Lower leg skin (tissue), 4 donors: ENCODE data around the gene CLEC2L. TPM values are rescaled to one million over a fixed set of nuclear protein-coding genes. Genes with fewer than 3 reads are reported as not detected.

Experiments
- DNase-seq, 2 donors: peaks; one replicate each; pipeline ENCODE4 v3.0.0-alpha.2; 2019; ENCODE audit warnings: low spot score in 2 of 2
- H3K4me3 ChIP-seq: fragments of 200-600 bp; sonication (generic); 2 replicates; pipeline ENCODE4 v1.5.1; 2017; ENCODE audit warnings: mild to moderate bottlenecking, low read depth; ENCODE audit not compliant: poor library complexity, severe bottlenecking
- POLR2A ChIP-seq, 2 donors: fragments of 450-650 bp; IDR thresholded peaks; one replicate each; pipeline ENCODE4 v1.6.1; 2016 to 2017; ENCODE audit warnings: antibody characterized with exemption in 2 of 2, mild to moderate bottlenecking in 1 of 2, moderate library complexity in 1 of 2
- WGBS, 2 donors: methylation state at CpG; one replicate each; pipeline ENCODE4 v1.1.5; 2018; 5-methylcytosine and 5-hydroxymethylcytosine counted together
- intact Hi-C: fragments of 100-400 bp; cut with DNase I; formaldehyde crosslinking; loops from one replicate; pipeline ENCODE4 v1.15.0; 2023; ENCODE audit warnings: low total_unique reads
- total RNA-seq, 4 donors: library from RNA; depleted of rRNA; stranded (reverse); fragments of >200 nt; gene quantifications; one replicate each; pipeline ENCODE4 v1.1.0, GENCODE V29; 2016
- TF ChIP-seq, protein P1 (sequence below), 3 donors: fragments of 450-650 bp; IDR thresholded peaks; one replicate each; pipeline ENCODE4 v1.5.1; 2016; ENCODE audit warnings: antibody characterized with exemption in 3 of 3, mild to moderate bottlenecking in 3 of 3, moderate library complexity in 2 of 3

The CLEC2L gene
- total RNA-seq, 4 donors from 2014 or later: not detected

DNA sequence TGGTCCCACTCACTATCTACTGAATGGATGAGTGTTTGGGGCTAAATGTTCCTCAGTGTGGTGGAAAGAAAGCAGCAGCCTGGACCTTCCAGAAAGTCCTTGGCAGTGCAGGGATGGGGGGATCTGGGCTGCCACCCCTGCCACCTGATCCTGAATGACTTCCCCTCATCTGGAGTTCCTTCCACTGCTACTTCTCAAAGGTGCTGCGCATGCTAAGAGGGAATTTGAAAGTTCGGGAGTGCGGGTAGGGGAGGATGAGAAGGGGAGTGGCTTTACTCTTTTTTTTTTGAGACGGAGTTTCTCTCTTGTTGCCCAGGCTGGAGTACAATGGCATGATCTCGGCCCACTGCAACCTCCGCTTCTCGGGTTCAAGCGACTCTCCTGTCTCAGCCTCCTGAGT, 41.4 kb upstream of the CLEC2L start:
- WGBS, 2 donors: 68 to 71% methylated on average over 8 of the region's 8 CpGs
- intact Hi-C loops: loop anchor here (10.0 kb wide), 1 partner anchor 47 kb away; no protein-coding TSS in a partner anchor
- TF ChIP-seq, protein P1, sequence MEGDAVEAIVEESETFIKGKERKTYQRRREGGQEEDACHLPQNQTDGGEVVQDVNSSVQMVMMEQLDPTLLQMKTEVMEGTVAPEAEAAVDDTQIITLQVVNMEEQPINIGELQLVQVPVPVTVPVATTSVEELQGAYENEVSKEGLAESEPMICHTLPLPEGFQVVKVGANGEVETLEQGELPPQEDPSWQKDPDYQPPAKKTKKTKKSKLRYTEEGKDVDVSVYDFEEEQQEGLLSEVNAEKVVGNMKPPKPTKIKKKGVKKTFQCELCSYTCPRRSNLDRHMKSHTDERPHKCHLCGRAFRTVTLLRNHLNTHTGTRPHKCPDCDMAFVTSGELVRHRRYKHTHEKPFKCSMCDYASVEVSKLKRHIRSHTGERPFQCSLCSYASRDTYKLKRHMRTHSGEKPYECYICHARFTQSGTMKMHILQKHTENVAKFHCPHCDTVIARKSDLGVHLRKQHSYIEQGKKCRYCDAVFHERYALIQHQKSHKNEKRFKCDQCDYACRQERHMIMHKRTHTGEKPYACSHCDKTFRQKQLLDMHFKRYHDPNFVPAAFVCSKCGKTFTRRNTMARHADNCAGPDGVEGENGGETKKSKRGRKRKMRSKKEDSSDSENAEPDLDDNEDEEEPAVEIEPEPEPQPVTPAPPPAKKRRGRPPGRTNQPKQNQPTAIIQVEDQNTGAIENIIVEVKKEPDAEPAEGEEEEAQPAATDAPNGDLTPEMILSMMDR (IDR thresholded peaks at IDR 0.05): no peak
- no peak for TF ChIP-seq POLR2A (IDR thresholded peaks at IDR 0.05)
- no peak overlapping the region for H3K4me3 ChIP-seq
- DNase-seq: no peak

DNA sequence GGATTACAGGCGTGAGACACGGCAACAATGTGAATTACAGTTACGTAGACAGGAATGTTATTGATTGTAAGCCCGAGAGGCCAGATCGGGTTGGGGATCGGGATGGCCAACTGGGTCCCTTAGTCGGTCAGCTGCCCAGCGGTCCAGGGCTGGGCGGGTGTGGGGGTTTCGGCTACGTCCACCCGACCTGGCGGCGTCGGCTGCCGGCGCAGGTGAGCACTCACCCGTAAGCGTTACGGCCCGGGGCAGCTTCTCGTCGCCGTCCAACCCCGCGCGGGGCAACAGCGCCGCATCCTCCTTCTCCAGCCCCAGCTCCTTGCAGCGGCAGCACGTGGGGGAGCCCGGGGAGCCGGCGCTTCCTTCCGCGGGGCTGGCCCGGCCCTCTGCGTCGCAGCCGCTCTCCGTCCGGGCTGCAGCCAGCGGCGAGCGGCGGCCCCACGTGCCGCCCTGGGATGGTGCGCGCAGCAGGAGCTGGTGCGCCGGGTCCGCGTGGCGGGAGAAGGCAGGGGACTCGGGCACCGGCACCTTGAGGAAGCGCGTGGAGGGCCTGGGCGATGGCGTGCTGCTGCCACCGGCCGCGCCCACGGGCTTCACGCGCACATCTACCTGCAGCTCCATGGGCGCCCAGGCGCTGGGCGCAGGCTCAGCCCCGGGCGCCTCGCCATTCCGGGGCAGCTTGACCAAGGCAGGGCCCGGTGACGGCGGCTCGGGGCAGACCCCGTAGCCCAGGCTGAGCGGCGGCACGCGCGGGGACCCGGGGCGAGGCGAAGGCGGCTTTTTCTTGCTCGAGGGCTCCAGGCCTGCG, 40.6 kb upstream of the CLEC2L start:
- intact Hi-C loops: loop anchor here (10.0 kb wide), 1 partner anchor 48 kb away; no protein-coding TSS in a partner anchor
- no peak for DNase-seq
- TF ChIP-seq POLR2A (IDR thresholded peaks at IDR 0.05): no peak
- TF ChIP-seq, protein P1 (IDR thresholded peaks at IDR 0.05): no peak
- H3K4me3 ChIP-seq: peak overlapping the region; percentile 24
- WGBS, 2 donors: 5 to 11% methylated on average over 16 to 55 of the region's 90 CpGs

DNA sequence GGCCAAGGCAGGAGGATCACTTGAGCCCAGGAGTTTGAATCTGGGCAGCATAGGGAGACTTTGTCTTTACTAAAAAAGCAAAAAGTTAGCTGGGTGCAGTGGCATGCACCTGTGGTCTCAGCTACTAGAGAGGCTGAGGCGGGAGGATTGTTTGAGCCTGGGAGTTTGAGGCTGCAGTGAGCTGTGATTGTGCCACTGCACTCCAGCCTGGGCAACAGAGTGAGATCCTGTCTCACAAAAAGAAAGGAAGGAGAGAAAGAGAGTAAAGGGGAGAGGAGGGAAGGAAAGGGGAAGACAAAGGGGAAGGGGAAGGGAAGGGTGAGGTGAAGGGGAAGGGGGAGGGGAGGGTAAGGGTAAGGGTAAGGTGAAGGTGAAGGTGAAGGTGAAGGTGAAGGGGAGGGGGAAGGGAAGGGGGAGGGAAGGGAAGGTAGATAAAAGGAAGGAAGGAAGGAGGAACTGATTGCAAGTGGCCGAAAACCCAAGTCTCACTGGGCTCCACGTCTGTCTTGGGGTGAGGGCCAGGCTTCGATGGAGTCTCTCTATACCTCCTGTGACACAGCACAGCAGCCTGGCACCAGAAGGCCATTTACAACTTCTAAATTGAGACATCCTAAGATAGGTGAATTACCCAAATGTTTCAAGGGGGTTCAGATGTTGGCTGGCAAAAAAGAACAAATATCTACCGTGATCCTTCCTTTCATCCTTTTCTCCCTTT, 36.0 kb upstream of the CLEC2L start:
- 76 to 82% methylated on average over 5 of the region's 5 CpGs for WGBS, 2 donors
- DNase-seq: no peak
- H3K4me3 ChIP-seq: no peak overlapping the region
- TF ChIP-seq, protein P1 (IDR thresholded peaks at IDR 0.05): no peak
- no peak for TF ChIP-seq POLR2A (IDR thresholded peaks at IDR 0.05)
- intact Hi-C loops: loop anchor here (10.0 kb wide), 1 partner anchor 53 kb away; no protein-coding TSS in a partner anchor

DNA sequence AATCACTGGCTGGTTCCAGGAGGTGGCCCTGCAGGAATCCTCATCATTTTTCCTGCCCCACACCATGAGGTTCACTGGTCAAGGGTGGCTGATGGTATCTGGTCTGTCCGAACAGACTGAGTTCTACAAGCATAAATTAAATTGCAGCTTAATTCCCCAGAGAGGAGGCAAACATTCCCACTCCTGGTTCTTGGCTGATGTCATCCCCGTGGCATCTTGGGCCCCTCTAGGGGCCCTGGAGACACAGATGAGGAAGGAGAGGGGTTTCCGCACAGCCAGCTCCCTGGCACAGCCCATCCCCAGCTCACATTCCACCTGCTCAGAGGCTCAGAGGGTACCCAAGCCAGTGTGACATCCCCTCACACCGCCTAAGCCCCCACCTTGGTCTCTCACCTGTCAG, 34.7 kb upstream of the CLEC2L start:
- WGBS, 2 donors: 69 to 77% methylated on average over 4 of the region's 4 CpGs
- intact Hi-C loops: loop anchor here (10.0 kb wide), 1 partner anchor 54 kb away; no protein-coding TSS in a partner anchor

DNA sequence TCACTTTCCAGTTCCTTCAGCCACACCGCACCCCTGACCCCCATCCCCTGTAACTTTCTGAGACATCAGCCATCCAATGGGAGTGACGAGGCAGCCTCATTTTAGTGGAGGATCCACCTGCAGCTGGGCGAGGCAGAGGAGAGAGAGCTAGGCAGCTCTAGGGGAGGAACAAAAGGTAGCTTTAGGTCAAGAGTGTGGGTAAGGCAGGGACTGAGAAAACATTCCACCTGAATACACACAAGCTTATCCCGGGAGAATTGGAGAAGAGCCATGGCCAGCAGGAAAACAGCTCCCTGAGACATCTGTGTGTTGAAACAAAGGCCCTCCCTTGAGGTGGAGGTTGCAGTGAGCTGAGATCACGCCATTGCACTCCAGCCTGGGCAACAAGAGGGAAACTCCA, 33.4 kb upstream of the CLEC2L start:
- intact Hi-C loops: no loop called here
- no peak overlapping the region for H3K4me3 ChIP-seq
- TF ChIP-seq POLR2A (IDR thresholded peaks at IDR 0.05): no peak
- TF ChIP-seq, protein P1 (IDR thresholded peaks at IDR 0.05): no peak
- DNase-seq: peak in 1 of 2 donors; percentile 27
- WGBS, 2 donors: 61 to 69% methylated on average over 5 of the region's 5 CpGs

More for the DNA sequence above, 34.7 kb upstream of the CLEC2L start:
- no peak overlapping the region for H3K4me3 ChIP-seq
- DNase-seq: no peak
- TF ChIP-seq, protein P1 (IDR thresholded peaks at IDR 0.05): no peak
- no peak for TF ChIP-seq POLR2A (IDR thresholded peaks at IDR 0.05)
